GM04503 (cell line): Measurements from ENCODE around the gene RAD51C.
"Not testable (repeated sequence)": the region's sequence is repeated elsewhere in the genome, so short reads cannot be mapped to it uniquely, and the experiment has no call there.

ENCODE experiments used
- DNase-seq: peaks from one replicate; pipeline ENCODE4 v3.0.0-alpha.2; 2012; ENCODE audit warnings: low read depth

The RAD51C gene

DNA sequence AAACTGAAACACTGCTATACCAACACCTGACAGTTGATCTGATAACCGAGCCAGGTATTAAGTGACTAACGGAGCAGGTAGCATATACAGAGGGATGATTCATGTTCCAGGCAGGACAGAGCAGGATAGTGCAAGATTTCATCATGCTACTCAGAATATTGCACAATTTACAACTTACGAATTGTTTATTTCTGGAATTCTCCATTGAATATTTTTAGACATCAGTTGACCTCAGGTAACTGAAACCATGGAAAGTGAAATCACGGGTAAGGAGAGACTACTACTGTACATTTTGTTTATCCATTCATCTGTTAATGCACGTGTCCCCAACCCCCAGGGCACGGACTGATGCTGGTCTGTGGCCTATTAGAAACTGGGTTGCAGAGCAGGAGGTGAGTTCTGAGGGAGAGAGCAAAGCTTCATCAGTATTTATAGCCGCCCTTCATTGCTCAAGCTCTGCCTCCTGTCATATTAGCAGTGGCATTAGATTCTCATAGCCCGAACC lies 48.8 kb downstream of the RAD51C start:
- no peak for DNase-seq

DNA sequence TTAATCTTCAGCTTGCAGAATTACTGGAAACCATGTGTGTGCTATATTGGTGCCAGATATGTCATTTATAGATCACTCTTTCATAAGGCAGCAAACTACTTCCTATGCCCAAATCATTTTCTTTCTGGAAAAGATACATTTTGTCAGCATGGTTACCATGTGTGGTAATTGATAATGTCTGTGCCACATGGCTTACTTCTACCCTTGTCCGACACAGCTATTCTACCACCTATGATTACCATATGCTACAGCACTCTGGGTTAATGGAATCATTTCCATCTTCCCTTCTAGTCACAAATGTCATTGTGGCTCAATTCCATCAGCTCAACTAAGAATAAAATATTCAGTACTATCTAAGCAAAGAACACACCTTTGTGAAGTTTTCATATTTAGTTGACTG lies 55.3 kb downstream of the RAD51C start:
- DNase-seq = no peak

DNA sequence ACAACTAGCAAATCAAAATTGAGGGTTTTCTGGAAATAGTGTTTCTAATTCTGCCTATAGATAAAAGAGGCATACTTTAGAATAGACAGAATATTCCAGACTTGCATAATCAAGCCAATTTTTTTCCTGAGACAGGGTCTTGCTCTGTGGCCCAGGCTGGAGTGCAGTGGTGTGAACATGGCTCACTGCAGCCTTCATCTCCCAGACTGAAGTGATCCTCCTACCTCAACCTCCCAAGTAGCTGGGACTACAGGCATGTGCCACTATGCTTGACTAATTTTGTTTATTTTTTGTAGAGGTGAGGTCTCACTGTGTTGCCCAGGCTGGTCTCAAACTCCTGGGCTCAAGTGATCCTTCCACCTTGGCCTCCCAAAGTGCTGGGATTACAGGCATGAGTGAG lies 57.2 kb downstream of the RAD51C start:
- not testable (repeated sequence) for DNase-seq

DNA sequence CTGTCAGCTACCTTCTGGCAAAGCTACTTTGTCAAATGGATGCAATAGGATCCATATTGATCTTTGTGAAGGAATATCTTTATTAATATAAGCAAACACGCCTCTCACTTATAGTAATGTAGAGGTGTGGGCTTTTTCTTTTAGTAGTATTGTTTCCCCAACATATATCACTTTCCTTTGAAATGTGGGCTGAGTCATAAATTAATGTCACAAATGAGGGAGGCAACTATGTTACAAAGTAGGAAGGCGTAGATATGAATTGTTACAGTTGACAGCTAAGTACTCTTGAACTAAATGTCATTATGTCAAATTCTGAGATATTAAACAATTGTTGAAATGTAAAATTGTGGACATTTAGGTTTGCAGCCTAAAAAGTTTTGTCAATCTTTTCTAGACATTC lies 60.6 kb downstream of the RAD51C start:
- DNase-seq = no peak

DNA sequence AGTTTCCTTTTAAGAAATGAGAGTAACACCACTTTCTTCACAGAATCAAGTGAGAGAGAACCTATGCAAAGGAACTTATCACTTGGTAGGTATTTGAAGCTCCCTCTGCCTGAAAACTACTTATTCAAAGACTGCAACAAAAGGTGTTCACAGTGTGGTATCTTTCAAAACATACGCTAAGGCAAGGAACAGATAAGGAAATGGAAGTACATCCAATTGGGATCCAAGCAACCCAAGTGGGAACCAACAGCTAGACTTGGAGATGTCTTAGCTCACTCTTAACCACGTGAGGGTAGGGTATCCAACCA lies 62.8 kb downstream of the RAD51C start:
- DNase-seq = no peak

DNA sequence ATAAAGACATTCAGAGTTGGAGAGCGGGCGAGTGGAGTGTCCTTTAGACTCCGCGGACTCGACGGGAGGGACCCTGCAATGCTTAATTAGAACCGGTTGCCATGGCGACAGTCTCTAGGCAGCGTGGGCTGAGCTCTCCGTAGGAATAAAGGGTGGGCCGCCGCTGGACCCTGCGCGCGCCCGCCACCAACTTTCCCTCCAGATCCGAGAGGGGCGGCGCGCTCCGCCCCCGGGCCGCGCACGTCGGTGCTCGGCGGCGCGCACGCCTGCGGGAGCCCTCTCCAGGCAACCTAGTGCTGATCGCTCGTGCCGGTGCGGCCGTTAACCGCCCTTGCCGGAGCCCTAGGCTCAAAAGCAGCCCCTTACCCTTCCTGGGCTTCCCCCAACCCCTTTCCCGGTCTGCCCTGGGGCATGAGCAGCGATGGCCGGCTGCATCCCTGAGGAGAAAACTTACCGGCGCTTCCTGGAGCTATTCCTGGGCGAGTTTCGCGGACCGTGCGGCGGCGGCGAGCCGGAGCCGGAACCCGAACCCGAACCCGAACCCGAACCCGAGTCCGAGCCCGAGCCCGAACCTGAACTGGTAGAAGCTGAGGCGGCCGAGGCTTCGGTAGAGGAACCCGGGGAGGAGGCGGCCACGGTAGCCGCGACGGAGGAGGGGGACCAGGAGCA lies 63.3 kb downstream of the RAD51C start, which contains the start of gene PPM1E:
Gene PPM1E, plus strand, starts transcription at position 278 of the 669 bp plus-strand sequence.
- DNase-seq = no peak

DNA sequence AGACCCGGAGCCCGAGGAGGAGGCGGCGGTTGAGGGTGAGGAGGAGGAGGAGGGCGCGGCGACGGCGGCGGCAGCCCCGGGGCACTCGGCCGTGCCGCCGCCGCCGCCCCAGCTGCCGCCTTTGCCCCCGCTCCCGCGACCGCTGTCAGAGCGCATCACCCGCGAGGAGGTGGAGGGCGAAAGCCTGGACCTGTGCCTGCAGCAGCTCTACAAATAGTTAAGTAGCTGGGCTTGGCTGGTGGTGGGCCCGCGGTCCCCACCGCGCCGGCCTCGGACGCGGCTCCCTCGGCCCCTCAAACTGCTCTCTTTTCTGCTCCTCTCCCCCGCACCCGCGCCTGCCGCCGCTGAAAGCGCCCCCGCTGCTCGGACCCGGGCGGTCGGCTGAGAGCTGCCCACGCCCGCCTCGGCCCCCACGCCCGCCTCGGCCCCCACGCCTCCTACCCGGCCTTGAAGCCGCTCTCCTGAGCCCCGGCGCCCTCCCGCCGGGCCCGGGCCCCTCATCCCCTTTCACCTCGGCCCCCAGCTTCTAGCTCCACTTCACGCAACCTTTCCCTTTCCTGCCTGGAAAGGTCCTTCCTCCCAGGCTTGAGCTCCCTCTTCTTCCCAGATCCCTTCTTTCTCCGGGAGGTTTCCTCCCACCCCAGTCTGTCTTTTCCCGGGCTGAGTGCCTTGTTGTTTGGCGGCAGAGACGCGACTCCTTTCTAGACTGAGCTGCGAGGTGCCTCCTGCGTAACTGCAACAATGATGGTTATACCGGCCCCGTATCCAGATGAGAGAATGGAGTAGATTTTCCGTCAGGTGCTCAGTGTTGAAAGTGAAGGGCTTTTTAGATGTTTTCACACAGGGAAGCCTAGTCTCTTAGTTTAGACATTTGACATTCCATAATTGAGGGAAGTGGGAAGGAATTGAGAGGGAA lies 64.1 kb downstream of the RAD51C start:
- no peak for DNase-seq

DNA sequence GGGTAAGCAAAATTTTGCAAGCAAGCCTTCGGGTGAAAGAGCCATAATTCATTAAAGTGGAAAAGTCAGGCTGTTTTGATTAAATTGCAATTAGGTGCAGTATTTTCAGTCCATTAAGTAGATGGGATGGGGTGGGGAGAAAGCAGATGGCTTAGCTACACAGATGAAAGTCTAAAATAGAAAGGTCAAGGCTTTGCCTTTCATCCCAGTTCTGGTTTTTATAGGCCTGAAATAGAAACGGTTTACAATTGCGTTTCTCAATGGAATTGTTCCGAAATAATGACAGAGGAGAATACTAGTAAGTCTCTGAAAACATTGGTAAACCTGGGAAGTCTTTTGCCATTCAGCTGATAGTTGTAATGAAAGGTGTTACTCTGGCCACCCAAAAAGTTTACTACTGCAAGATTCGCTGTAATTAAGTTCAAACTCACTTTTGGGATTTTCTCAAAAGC lies 64.8 kb downstream of the RAD51C start:
- no peak for DNase-seq

DNA sequence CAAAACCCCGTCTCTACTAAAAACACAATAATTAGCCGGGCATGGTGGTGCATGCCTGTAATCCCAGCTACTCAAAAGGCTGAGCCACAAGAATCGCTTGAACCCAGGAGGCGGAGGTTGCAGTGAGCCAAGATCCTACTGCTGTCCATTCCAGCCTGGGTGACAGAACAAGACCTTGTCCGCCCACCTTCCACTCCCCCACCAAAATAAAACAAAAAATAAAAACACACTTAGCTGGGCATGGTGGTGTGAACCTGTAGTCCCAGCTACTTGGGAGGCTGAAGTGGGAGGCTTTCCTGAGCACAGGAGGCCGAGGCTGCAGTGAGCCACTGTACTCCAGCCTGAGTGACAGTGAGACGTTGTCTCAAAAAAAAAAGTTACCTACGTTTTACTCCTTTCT lies 66.5 kb downstream of the RAD51C start:
- DNase-seq = no peak

DNA sequence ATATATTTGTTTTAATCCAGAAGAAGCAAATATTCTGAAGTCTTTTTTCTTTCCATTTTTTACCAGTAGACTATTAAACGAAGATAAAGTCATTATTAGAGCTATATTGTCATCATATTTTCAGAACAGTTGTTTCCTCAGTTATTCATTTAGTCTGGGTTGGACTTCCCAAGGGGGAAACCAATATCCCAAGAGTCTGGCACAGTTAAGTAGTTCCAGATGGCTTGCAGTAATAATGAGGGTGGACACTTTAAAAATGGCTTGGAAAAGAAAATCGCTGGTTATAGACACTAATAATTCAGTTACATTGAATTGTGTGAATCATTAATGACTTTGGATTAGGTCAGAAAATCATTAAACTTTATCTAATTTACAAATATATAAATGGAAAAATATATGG lies 67.1 kb downstream of the RAD51C start:
- no peak for DNase-seq

DNA sequence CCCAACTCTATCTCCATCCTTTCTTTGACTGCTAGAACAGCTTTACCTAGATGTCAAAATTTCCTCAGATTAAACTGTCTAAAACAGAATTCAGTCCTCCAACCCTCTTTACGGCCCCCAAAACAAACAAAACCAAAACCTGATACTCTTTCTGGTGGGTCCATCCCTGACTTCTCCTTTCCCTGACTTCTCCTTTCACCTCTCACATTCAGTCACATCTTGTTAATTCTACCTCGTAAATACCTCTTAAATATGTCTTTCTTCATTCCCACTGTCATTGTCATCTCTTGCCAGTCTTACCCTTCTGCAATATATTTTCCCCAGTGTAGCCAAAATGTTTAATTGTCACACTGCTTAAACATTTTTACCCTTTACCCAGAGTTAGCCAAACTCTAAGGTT lies 67.8 kb downstream of the RAD51C start:
- DNase-seq = no peak

DNA sequence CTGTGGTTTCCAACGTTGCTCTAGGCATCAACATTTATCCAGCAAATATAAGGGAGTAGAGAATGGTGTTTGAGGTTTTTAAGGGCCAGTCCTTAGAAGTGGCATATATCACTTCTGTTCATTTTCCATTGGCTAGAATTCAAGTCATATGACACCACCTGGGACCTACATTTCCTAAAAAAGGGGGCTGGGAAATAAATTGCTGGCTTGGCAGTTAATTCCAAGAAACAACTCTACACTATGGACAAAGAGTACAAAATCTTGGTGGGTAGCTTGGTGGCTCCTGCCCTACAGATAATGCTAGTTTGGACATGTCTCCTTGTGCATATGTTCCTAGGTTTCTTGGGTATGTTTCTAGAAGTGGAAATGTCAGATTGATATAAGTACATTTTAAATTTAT lies 70.9 kb downstream of the RAD51C start:
- no peak for DNase-seq

DNA sequence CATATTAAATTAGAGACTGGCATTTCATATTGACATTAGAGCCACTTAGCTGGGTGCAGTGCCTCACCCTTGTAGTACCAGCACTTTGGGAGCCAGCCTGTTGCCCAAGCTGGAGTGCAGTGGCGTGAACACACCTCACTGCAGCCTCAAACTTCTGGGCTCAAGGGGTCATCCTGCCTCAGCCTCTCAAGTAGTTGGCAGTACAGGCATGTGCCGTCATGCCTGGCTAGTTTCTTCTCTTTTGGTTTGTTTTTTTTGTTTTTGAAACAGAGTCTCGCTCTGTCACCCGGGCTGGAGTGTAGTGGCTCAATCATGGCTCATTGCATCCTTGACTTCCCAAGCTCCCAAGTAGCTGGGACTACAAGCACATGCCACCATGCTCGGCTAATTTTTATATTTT lies 72.0 kb downstream of the RAD51C start:
- DNase-seq = no peak

DNA sequence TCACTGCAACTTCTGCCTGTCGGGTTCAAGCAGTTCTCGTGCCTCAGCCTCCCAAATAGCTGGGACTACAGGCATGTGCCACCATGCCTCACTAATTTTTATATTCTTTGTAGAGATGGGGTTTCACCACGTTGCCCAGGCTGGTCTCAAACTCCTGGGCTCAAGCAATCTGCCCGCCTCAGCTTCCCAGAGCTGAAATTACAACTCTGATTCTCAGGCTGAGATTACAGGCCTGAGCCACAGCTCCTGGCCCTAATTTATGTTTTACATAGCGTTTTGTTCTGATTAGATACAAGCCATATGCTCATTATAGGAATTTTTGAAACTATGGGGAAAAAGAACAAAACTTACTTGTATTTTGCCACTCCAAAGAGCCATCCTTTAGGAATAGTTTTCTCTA lies 86.1 kb downstream of the RAD51C start:
- not testable (repeated sequence) for DNase-seq

DNA sequence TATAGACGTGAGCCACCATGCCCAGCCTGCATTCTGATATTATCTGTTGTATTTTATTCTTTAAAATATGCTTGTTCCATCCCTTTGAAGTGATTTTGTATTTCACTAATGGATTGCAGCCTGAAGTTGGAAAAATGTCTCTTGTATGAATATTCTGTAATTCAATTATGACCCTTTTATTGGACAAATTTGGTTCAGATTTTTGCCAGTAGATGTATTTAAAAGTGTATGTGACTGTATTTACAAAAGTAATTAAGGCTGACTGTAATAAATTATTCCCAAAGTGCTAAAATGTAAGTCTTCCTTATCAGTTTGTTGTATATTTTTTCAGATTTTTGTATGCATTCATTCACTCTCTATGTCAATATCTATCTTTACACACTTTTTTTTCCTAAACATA lies 87.0 kb downstream of the RAD51C start:
- DNase-seq = no peak

DNA sequence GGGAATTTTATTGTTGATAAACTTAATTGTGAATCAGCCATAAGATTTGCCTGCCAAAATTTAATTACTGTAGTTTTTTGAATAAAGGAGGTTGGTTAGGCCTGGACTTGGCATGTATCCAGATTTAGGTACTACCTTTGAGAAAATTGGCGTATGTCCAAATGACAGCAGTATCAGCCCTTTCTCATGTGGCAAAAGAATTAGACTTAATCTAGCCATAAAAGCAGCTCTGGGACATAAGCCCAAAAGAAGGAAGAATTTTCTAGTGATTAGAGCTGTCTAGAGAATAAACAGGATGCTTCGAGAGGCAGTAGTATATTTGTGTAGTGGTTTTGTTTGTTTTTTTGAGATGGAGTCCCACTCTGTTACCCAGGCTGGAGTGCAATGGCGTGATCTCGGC lies 91.0 kb downstream of the RAD51C start:
- DNase-seq = no peak

DNA sequence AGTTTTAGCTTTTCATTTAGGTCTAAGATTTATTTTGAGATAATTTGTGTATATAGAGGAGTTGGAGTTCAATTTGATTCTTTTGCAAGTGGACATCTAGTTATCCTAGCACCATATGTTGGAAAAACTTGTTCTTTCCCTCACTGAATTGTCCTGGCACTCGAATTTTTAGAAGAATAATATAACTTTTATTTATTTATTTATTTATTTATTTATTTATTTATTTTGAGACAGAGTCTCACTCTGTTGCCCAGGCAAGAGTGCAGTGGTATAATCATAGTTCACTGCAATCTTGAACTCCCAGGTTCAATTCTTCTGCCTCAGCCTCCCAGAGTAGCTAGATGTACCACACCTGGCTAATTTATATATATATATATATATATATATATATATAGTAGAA lies 92.7 kb downstream of the RAD51C start:
- no peak for DNase-seq
